Trophoblast cell (in vitro differentiated cells and primary cell): ENCODE measurements around the gene SMTNL1.

Experiments
- DNase-seq, 2 donors: peaks; one replicate each; pipeline ENCODE4 v3.0.0-alpha.2; 2016
- H2AFZ ChIP-seq: 2 replicates; pipeline ENCODE4 v1.6.1; 2013; ENCODE audit warnings: low read length, moderate library complexity, mild to moderate bottlenecking; ENCODE audit not compliant: insufficient read depth, poor library complexity
- H2AK5ac ChIP-seq: 2 replicates; pipeline ENCODE4 v1.6.1; 2013; ENCODE audit warnings: mild to moderate bottlenecking, low read length
- H2BK120ac ChIP-seq: 2 replicates; pipeline ENCODE4 v1.6.1; 2013; ENCODE audit warnings: low read length, mild to moderate bottlenecking, moderate library complexity; ENCODE audit not compliant: insufficient read depth, poor library complexity
- H2BK12ac ChIP-seq: 2 replicates; pipeline ENCODE4 v1.6.1; 2013; ENCODE audit warnings: mild to moderate bottlenecking, low read length, moderate library complexity
- H2BK5ac ChIP-seq: 2 replicates; pipeline ENCODE4 v1.6.1; 2013; ENCODE audit warnings: low read length, low read depth, moderate library complexity, mild to moderate bottlenecking; ENCODE audit not compliant: poor library complexity
- H3K14ac ChIP-seq: 2 replicates; pipeline ENCODE4 v1.6.1; 2013; ENCODE audit warnings: mild to moderate bottlenecking, low read length
- H3K18ac ChIP-seq: 2 replicates; pipeline ENCODE4 v1.6.1; 2013; ENCODE audit warnings: mild to moderate bottlenecking, low read length
- H3K23ac ChIP-seq: 2 replicates; pipeline ENCODE4 v1.6.1; 2013; ENCODE audit warnings: low read length
- H3K27ac ChIP-seq: 2 replicates; pipeline ENCODE4 v1.5.1; 2013; ENCODE audit warnings: low read depth, mild to moderate bottlenecking, inconsistent platforms, low read length, moderate library complexity
- H3K27me3 ChIP-seq: 2 replicates; pipeline ENCODE4 v1.6.1; 2013; ENCODE audit warnings: inconsistent platforms, mild to moderate bottlenecking, low read length, moderate library complexity; ENCODE audit not compliant: insufficient read depth
- H3K36me3 ChIP-seq, 2 experiments: 1 replicate in 1 of 2; 2 replicates in 1 of 2; pipeline ENCODE4 v1.6.1; 2013; ENCODE audit warnings: low read length in 2 of 2, mild to moderate bottlenecking in 2 of 2, moderate library complexity in 1 of 2; ENCODE audit not compliant: insufficient read depth in 2 of 2, control insufficient read depth in 1 of 2
- H3K4ac ChIP-seq: 2 replicates; pipeline ENCODE4 v1.6.1; 2013; ENCODE audit warnings: low read depth, mild to moderate bottlenecking, low read length, moderate library complexity
- H3K4me1 ChIP-seq, 2 experiments: 1 replicate in 1 of 2; 2 replicates in 1 of 2; pipeline ENCODE4 v1.6.1; 2013; ENCODE audit warnings: low read length in 2 of 2, mild to moderate bottlenecking in 2 of 2, moderate library complexity in 1 of 2; ENCODE audit not compliant: insufficient read depth in 2 of 2, control insufficient read depth in 1 of 2
- H3K4me2 ChIP-seq: 2 replicates; pipeline ENCODE4 v1.6.1; 2013; ENCODE audit warnings: inconsistent platforms, mild to moderate bottlenecking, low read length, moderate library complexity
- H3K4me3 ChIP-seq: 2 replicates; pipeline ENCODE4 v1.5.1; 2013; ENCODE audit warnings: mild to moderate bottlenecking, low read depth, low read length, inconsistent platforms
- H3K79me1 ChIP-seq: one replicate; pipeline ENCODE4 v1.6.1; 2013; ENCODE audit warnings: low read length
- H3K79me2 ChIP-seq: 2 replicates; pipeline ENCODE4 v1.6.1; 2013; ENCODE audit warnings: low read length, mild to moderate bottlenecking; ENCODE audit not compliant: control insufficient read depth, insufficient read depth, poor library complexity
- H3K9ac ChIP-seq: 2 replicates; pipeline ENCODE4 v1.6.1; 2013; ENCODE audit warnings: mild to moderate bottlenecking, low read length
- H3K9me3 ChIP-seq: 2 replicates; pipeline ENCODE4 v1.6.1; 2013; ENCODE audit warnings: low read depth, mild to moderate bottlenecking, control low read depth, inconsistent platforms, low read length; ENCODE audit not compliant: insufficient read depth
- H4K12ac ChIP-seq: 2 replicates; pipeline ENCODE4 v1.6.1; 2013; ENCODE audit warnings: low read depth, mild to moderate bottlenecking, low read length, moderate library complexity
- H4K8ac ChIP-seq: 2 replicates; pipeline ENCODE4 v1.6.1; 2013; ENCODE audit warnings: low read depth, mild to moderate bottlenecking, low read length, moderate library complexity
- H4K91ac ChIP-seq: one replicate; pipeline ENCODE4 v1.6.1; 2013; ENCODE audit warnings: low read depth, mild to moderate bottlenecking, low read length, moderate library complexity
- WGBS: extraction: QIAGEN DNeasy Blood & Tissue Kit; methylation state at CpG from one replicate; pipeline ENCODE4 v1.1.7; 2013; ENCODE audit warnings: missing lambda C conversion rate; ENCODE audit not compliant: insufficient read length, insufficient coverage; ENCODE audit errors: extremely low coverage; 5-methylcytosine and 5-hydroxymethylcytosine counted together

SMTNL1 gene

GRCh38 chr11:57586711-57587245 lies 49.4 kb downstream of the SMTNL1 start:
- Histone ChIP-seq H2AFZ (no peak overlapping the region), H4K91ac (no peak overlapping the region), H3K23ac (no peak overlapping the region), H3K79me2 (no peaks in the 10 kb centered on the region), H3K27ac (no peak overlapping the region), H4K12ac (no peak overlapping the region), H3K18ac (no peak overlapping the region), H3K9me3 (no peaks in the 10 kb centered on the region), H2AK5ac (no peak overlapping the region), H3K9ac (no peak overlapping the region), H3K4me1 (peaks cover 0 to 3% of the 10 kb centered on the region in 2 experiments), H3K79me1 (no peaks in the 10 kb centered on the region), H3K4ac (no peak overlapping the region), H3K4me2 (no peak overlapping the region), H3K14ac (no peak overlapping the region), H2BK5ac (no peak overlapping the region), H3K4me3 (no peak overlapping the region), H4K8ac (no peak overlapping the region), H2BK12ac (no peak overlapping the region), H3K36me3 (no peaks in the 10 kb centered on the region), H2BK120ac (no peak overlapping the region), H3K27me3 (no peaks in the 10 kb centered on the region)
- DNase-seq: no peak
- no CpG with 5 or more reads among the region's 2 CpGs for WGBS

GRCh38 chr11:57588046-57588710 lies 50.8 kb downstream of the SMTNL1 start:
- H2BK5ac ChIP-seq: no peak overlapping the region
- no peaks in the 10 kb centered on the region for H3K79me2 ChIP-seq
- no peak overlapping the region for H3K9ac ChIP-seq
- no peak overlapping the region for H3K23ac ChIP-seq
- no peaks in the 10 kb centered on the region for H3K79me1 ChIP-seq
- no peak overlapping the region for H4K8ac ChIP-seq
- no peak overlapping the region for H3K14ac ChIP-seq
- H3K27me3 ChIP-seq: no peaks in the 10 kb centered on the region
- no peak overlapping the region for H4K12ac ChIP-seq
- no CpG with 5 or more reads among the region's 3 CpGs for WGBS
- no peak overlapping the region for H3K18ac ChIP-seq
- H2AFZ ChIP-seq: no peak overlapping the region
- no peak for DNase-seq
- no peaks in the 10 kb centered on the region for H3K36me3 ChIP-seq
- no peak overlapping the region for H3K27ac ChIP-seq
- H2BK120ac ChIP-seq: no peak overlapping the region
- H3K4ac ChIP-seq: no peak overlapping the region
- no peak overlapping the region for H2BK12ac ChIP-seq
- no peaks in the 10 kb centered on the region for H3K9me3 ChIP-seq
- H3K4me1 ChIP-seq: peaks cover 0 to 3% of the 10 kb centered on the region in 2 experiments
- H4K91ac ChIP-seq: no peak overlapping the region
- no peak overlapping the region for H2AK5ac ChIP-seq
- H3K4me3 ChIP-seq: no peak overlapping the region
- no peak overlapping the region for H3K4me2 ChIP-seq

GRCh38 chr11:57596266-57596885 lies 59.0 kb downstream of the SMTNL1 start:
- Histone ChIP-seq H3K4ac (no peak overlapping the region), H2AK5ac (no peak overlapping the region), H3K27ac (no peak overlapping the region), H4K8ac (no peak overlapping the region), H4K12ac (no peak overlapping the region), H3K4me1 (peaks cover 10 to 25% of the 10 kb centered on the region in 2 experiments), H3K4me3 (no peak overlapping the region), H2BK12ac (peak overlapping the region; percentile 8), H3K27me3 (no peaks in the 10 kb centered on the region), H3K36me3 (no peaks in the 10 kb centered on the region), H3K4me2 (no peak overlapping the region), H3K9ac (no peak overlapping the region), H2BK5ac (no peak overlapping the region), H3K23ac (no peak overlapping the region), H3K79me1 (peaks cover 9% of the 10 kb centered on the region), H3K9me3 (no peaks in the 10 kb centered on the region), H4K91ac (peak overlapping the region; percentile 39), H3K18ac (peak overlapping the region; percentile 29), H3K79me2 (no peaks in the 10 kb centered on the region), H3K14ac (no peak overlapping the region), H2BK120ac (no peak overlapping the region), H2AFZ (peak overlapping the region; percentile 11)
- no CpG with 5 or more reads among the region's 5 CpGs for WGBS
- no peak for DNase-seq

GRCh38 chr11:57597461-57597915 lies 60.1 kb downstream of the SMTNL1 start, which contains the start of gene SERPING1:
Gene SERPING1, plus strand, starts transcription at chr11:57597685. Its CDS starts 586 bp downstream, at chr11:57598271.
- H2BK5ac ChIP-seq: peak within 1 kb of the TSS; percentile 68
- no peaks in the 10 kb centered on the region for H3K9me3 ChIP-seq
- H3K27ac ChIP-seq: peak within 1 kb of the TSS; percentile 75
- peak within 1 kb of the TSS; percentile 79 for H2AFZ ChIP-seq
- peaks cover 9% of the 10 kb centered on the region for H3K79me1 ChIP-seq
- H4K12ac ChIP-seq: peak within 1 kb of the TSS; percentile 63
- peak within 1 kb of the TSS; percentile 46 for H3K4ac ChIP-seq
- no peak within 1 kb of the TSS for H3K23ac ChIP-seq
- DNase-seq: no peak
- peak within 1 kb of the TSS; percentile 6 for H2AK5ac ChIP-seq
- no CpG with 5 or more reads among the region's 10 CpGs for WGBS
- peak within 1 kb of the TSS; percentile 66 for H4K8ac ChIP-seq
- peak within 1 kb of the TSS; percentile 61 for H3K4me2 ChIP-seq
- H4K91ac ChIP-seq: peak within 1 kb of the TSS; percentile 88
- peak within 1 kb of the TSS; percentile 85 for H3K18ac ChIP-seq
- H3K14ac ChIP-seq: peak within 1 kb of the TSS; percentile 88
- H2BK120ac ChIP-seq: peak within 1 kb of the TSS; percentile 85
- H3K9ac ChIP-seq: no peak within 1 kb of the TSS
- no peaks in the 10 kb centered on the region for H3K36me3 ChIP-seq
- H3K27me3 ChIP-seq: no peaks in the 10 kb centered on the region
- peaks cover 14 to 28% of the 10 kb centered on the region in 2 experiments for H3K4me1 ChIP-seq
- H2BK12ac ChIP-seq: peak within 1 kb of the TSS; percentile 66
- no peaks in the 10 kb centered on the region for H3K79me2 ChIP-seq
- H3K4me3 ChIP-seq: peak within 1 kb of the TSS; percentile 52
